Bronchial epithelial cell (primary cell): ENCODE data around the gene PGC. TPM values are rescaled to one million over a fixed set of nuclear protein-coding genes. Genes with fewer than 3 reads are reported as not detected.
A peak's percentile ranks its signal among the peaks of the same experiment; 100 is the strongest.

Experiments used
- DNase-seq: peaks from one replicate; pipeline ENCODE4 v3.0.0-alpha.2; 2010; ENCODE audit warnings: low read depth
- FAIRE-seq: peaks from 2 replicates; lab custom pipeline; 2011; peaks lifted over from hg19 to GRCh38; lab: Jason Lieb, UNC
- H3K27me3 ChIP-seq: 2 replicates; pipeline ENCODE4 v1.5.1; 2011; ENCODE audit warnings: low read length; ENCODE audit not compliant: control insufficient read depth, insufficient read depth
- H3K36me3 ChIP-seq: 2 replicates; pipeline ENCODE4 v1.5.1; 2011; ENCODE audit warnings: low read length; ENCODE audit not compliant: control insufficient read depth, insufficient read depth
- H3K4me3 ChIP-seq: 2 replicates; pipeline ENCODE4 v1.5.1; 2011; ENCODE audit warnings: mild to moderate bottlenecking, low read depth, low read length, control low read depth
- CTCF ChIP-seq: IDR thresholded peaks from 2 replicates; pipeline ENCODE4 v1.5.1; 2011; ENCODE audit warnings: mild to moderate bottlenecking, moderate library complexity, low read length, control low read depth, inconsistent platforms; ENCODE audit not compliant: insufficient read depth, severe bottlenecking
- total RNA-seq: library from RNA; depleted of rRNA; stranded (reverse); fragments of >200 nt; gene quantifications from 2 replicates; pipeline ENCODE4 v1.2.1, GENCODE V29; 2014

PGC gene
- total RNA-seq, 1 donor from 2014 or later = not detected

- TF ChIP-seq CTCF = no peak
- Histone ChIP-seq H3K27me3 (no peaks in the 10 kb centered on the region), H3K4me3 (no peak overlapping the region), H3K36me3 (peaks cover 9% of the 10 kb centered on the region)
- peak; percentile 31 for DNase-seq
- peak; percentile 81 for FAIRE-seq
These were observed 57.8 kb downstream of the PGC start for GRCh38 chr6:41689171-41690008.

GRCh38 chr6:41688256-41688965 lies 58.8 kb downstream of the PGC start:
- no peak for FAIRE-seq
- no peak for TF ChIP-seq CTCF
- Histone ChIP-seq H3K4me3 (no peak overlapping the region), H3K36me3 (peaks cover 11% of the 10 kb centered on the region), H3K27me3 (no peaks in the 10 kb centered on the region)
- DNase-seq = no peak

- FAIRE-seq (no peak), DNase-seq (no peak)
- Histone ChIP-seq H3K27me3 (no peaks in the 10 kb centered on the region), H3K4me3 (no peak overlapping the region), H3K36me3 (peaks cover 11% of the 10 kb centered on the region)
- no peak for TF ChIP-seq CTCF
These were observed 59.6 kb downstream of the PGC start for GRCh38 chr6:41687501-41688175.

Other genes with a start within 250 kb of the PGC start
- 2.1 and 2.3 TPM in 2 replicates for gene FOXP4, start 201.0 kb downstream of the PGC start, total RNA-seq
- 57.1 and 61.3 TPM in 2 replicates for gene MDFI, start 108.9 kb downstream of the PGC start, total RNA-seq
- 6.8 and 13.2 TPM in 2 replicates for gene TFEB, start 11.8 kb downstream of the PGC start, total RNA-seq
- gene FRS3, start 32.5 kb upstream of the PGC start, total RNA-seq = 0.77 and 0.79 TPM in 2 replicates
- 0.53 and 0.90 TPM in 2 replicates for gene PRICKLE4, start 33.4 kb upstream of the PGC start, total RNA-seq
- 35.2 and 55.0 TPM in 2 replicates for gene TOMM6, start 40.3 kb upstream of the PGC start, total RNA-seq
- 1.5 and 1.6 TPM in 2 replicates for gene USP49, start 148.0 kb upstream of the PGC start, total RNA-seq
- gene MED20, start 173.7 kb upstream of the PGC start, total RNA-seq = 37.6 and 40.0 TPM in 2 replicates
- gene BYSL, start 174.1 kb upstream of the PGC start, total RNA-seq = 16.9 and 28.2 TPM in 2 replicates
- gene CCND3, start 194.4 kb upstream of the PGC start, total RNA-seq = 9.7 and 11.8 TPM in 2 replicates